Lower lobe of right lung (tissue), 2 donors: ENCODE measurements around the gene TTLL5. TPM values are rescaled to one million over a fixed set of nuclear protein-coding genes. Genes with fewer than 3 reads are reported as not detected.
A peak's percentile ranks its signal among the peaks of the same experiment; 100 is the strongest.

Source experiments
- ATAC-seq, 2 donors: fragments of 200-7000 bp; cut with Tn5 transposase; one replicate each; pipeline ENCODE4 v1.9.1; 2020 to 2022; ENCODE audit warnings: mild to moderate bottlenecking in 2 of 2, moderate library complexity in 2 of 2
- DNase-seq: peaks from one replicate; pipeline ENCODE4 v3.0.0-alpha.2; 2020
- H3K27ac ChIP-seq: fragments of 200-600 bp; one replicate; pipeline ENCODE4 v1.8.0; 2022
- H3K27me3 ChIP-seq: fragments of 200-600 bp; one replicate; pipeline ENCODE4 v1.8.0; 2022; ENCODE audit warnings: low read depth
- H3K36me3 ChIP-seq: fragments of 200-600 bp; one replicate; pipeline ENCODE4 v1.8.0; 2022; ENCODE audit warnings: mild to moderate bottlenecking
- H3K4me1 ChIP-seq: fragments of 200-600 bp; one replicate; pipeline ENCODE4 v1.8.0; 2022
- H3K4me3 ChIP-seq: fragments of 200-600 bp; one replicate; pipeline ENCODE4 v1.8.0; 2022; ENCODE audit warnings: mild to moderate bottlenecking
- H3K9me3 ChIP-seq: fragments of 200-600 bp; one replicate; pipeline ENCODE4 v1.8.0; 2022
- intact Hi-C: fragments of 100-400 bp; cut with DNase I; formaldehyde crosslinking; loops from one replicate; pipeline ENCODE4 v1.11.0; 2022
- total RNA-seq: library from RNA; stranded (reverse); fragmentation: NEBNext Ultra II Directional; extraction: Animal tissue kit (Norgen Biotek cat#: 25700); gene quantifications from one replicate; pipeline ENCODE4 v1.2.1, GENCODE V29; 2021
- TF ChIP-seq, protein P1 (sequence below): fragments of 200-600 bp; IDR thresholded peaks from one replicate; pipeline ENCODE4 v1.8.0; 2022; ENCODE audit warnings: antibody characterized with exemption, mild to moderate bottlenecking
- donor health status: DM: no; HTN: yes; CAD: no; lungs with severe emphysema.

The TTLL5 gene
- total RNA-seq, 1 donor from 2014 or later = 32.6 TPM

GRCh38 chr14:75793806-75794205 lies 132.8 kb downstream of the TTLL5 start:
- Histone ChIP-seq H3K36me3 (no peaks in the 10 kb centered on the region), H3K4me3 (no peak overlapping the region), H3K27me3 (no peaks in the 10 kb centered on the region), H3K9me3 (no peaks in the 10 kb centered on the region), H3K4me1 (no peaks in the 10 kb centered on the region), H3K27ac (no peak overlapping the region)
- intact Hi-C loops = no loop called here
- TF ChIP-seq, protein P1, sequence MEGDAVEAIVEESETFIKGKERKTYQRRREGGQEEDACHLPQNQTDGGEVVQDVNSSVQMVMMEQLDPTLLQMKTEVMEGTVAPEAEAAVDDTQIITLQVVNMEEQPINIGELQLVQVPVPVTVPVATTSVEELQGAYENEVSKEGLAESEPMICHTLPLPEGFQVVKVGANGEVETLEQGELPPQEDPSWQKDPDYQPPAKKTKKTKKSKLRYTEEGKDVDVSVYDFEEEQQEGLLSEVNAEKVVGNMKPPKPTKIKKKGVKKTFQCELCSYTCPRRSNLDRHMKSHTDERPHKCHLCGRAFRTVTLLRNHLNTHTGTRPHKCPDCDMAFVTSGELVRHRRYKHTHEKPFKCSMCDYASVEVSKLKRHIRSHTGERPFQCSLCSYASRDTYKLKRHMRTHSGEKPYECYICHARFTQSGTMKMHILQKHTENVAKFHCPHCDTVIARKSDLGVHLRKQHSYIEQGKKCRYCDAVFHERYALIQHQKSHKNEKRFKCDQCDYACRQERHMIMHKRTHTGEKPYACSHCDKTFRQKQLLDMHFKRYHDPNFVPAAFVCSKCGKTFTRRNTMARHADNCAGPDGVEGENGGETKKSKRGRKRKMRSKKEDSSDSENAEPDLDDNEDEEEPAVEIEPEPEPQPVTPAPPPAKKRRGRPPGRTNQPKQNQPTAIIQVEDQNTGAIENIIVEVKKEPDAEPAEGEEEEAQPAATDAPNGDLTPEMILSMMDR = no peak
- DNase-seq (no peak), ATAC-seq (no peak)

GRCh38 chr14:75794615-75795038 lies 133.6 kb downstream of the TTLL5 start:
- TF ChIP-seq, protein P1 = peak; percentile 28
- H3K27me3 ChIP-seq = no peaks in the 10 kb centered on the region

GRCh38 chr14:75800792-75801191 lies 139.7 kb downstream of the TTLL5 start:
- ATAC-seq (no peak), DNase-seq (no peak)
- Histone ChIP-seq H3K4me1 (no peaks in the 10 kb centered on the region), H3K27me3 (no peaks in the 10 kb centered on the region), H3K27ac (no peak overlapping the region), H3K9me3 (no peaks in the 10 kb centered on the region), H3K36me3 (no peaks in the 10 kb centered on the region), H3K4me3 (no peak overlapping the region)
- TF ChIP-seq, protein P1 = no peak
- intact Hi-C loops = no loop called here

More at GRCh38 chr14:75794615-75795038, 133.6 kb downstream of the TTLL5 start:
- Histone ChIP-seq H3K4me3 (no peak overlapping the region), H3K4me1 (no peaks in the 10 kb centered on the region), H3K36me3 (no peaks in the 10 kb centered on the region), H3K9me3 (no peaks in the 10 kb centered on the region), H3K27ac (no peak overlapping the region)
- DNase-seq = no peak
- intact Hi-C loops = no loop called here
- peak; percentile 62 to 75 for ATAC-seq

- TF ChIP-seq, protein P1 = no peak
- ATAC-seq = no peak
- H3K9me3 ChIP-seq = no peaks in the 10 kb centered on the region
- DNase-seq = no peak
- H3K4me3 ChIP-seq = no peak overlapping the region
- no peaks in the 10 kb centered on the region for H3K4me1 ChIP-seq
- H3K27me3 ChIP-seq = no peaks in the 10 kb centered on the region
- intact Hi-C loops = no loop called here
- no peak overlapping the region for H3K27ac ChIP-seq
- no peaks in the 10 kb centered on the region for H3K36me3 ChIP-seq
These were observed 141.4 kb downstream of the TTLL5 start for GRCh38 chr14:75802486-75802885.

- DNase-seq (no peak), ATAC-seq (no peak)
- H3K27me3 ChIP-seq = no peaks in the 10 kb centered on the region
- no peaks in the 10 kb centered on the region for H3K36me3 ChIP-seq
- H3K27ac ChIP-seq = no peak overlapping the region
- no peak overlapping the region for H3K4me3 ChIP-seq
- H3K4me1 ChIP-seq = no peaks in the 10 kb centered on the region
- intact Hi-C loops = no loop called here
- H3K9me3 ChIP-seq = no peaks in the 10 kb centered on the region
- TF ChIP-seq, protein P1 = no peak
These were observed 142.7 kb downstream of the TTLL5 start for GRCh38 chr14:75803765-75804164.
